GM12878 (cell line): ENCODE results near the gene TEX50. TPM values are rescaled to one million over a fixed set of nuclear protein-coding genes. Genes with fewer than 3 reads are reported as not detected.
"Not testable (repeated sequence)": the region's sequence is repeated elsewhere in the genome, so short reads cannot be mapped to it uniquely, and the experiment has no call there.

Source experiments
- ATAC-seq: fragments of 200-7000 bp; cut with Tn5 transposase; 3 replicates; pipeline ENCODE4 v1.9.1; 2020; ENCODE audit warnings: mild to moderate bottlenecking, moderate library complexity
- BruUV-seq: library from RNA; stranded (reverse); fragments of 400-500 nt; replicated peaks from 2 replicates; lab custom pipeline; 2021; lab: Mats Ljungman, UMichigan
- CTCF ChIA-PET: fragments of 300-600 bp; sonication (Branson Sonifier 250); formaldehyde crosslinking; extraction: SDS; loops from one replicate; lab custom pipeline; 2021; ENCODE audit warnings: inconsistent platforms; lab: Yijun Ruan, JAX
- POLR2A ChIA-PET: fragments of 350-600 bp; formaldehyde crosslinking; extraction: SDS; loops from one replicate; lab custom pipeline; 2021; ENCODE audit warnings: inconsistent platforms; lab: Charles Lee
- RAD21 ChIA-PET: fragments of 300-600 bp; sonication (Branson Sonifier 250); formaldehyde crosslinking; loops from one replicate; lab custom pipeline; 2023; ENCODE audit warnings: antibody characterized with exemption; ENCODE audit not compliant: unreplicated experiment; lab: Charles Lee
- SMC1A ChIA-PET: fragments of 300-600 bp; sonication (Branson Sonifier 250); formaldehyde crosslinking; loops from one replicate; lab custom pipeline; 2023; ENCODE audit not compliant: unreplicated experiment, uncharacterized antibody; lab: Charles Lee
- DNase-seq: peaks from one replicate; pipeline ENCODE4 v3.0.0-alpha.2; 2011; ENCODE audit warnings: low read depth, low spot score
- FAIRE-seq: peaks from 3 replicates; lab custom pipeline; 2011; peaks lifted over from hg19 to GRCh38; lab: Jason Lieb, UNC
- H2AFZ ChIP-seq: 2 replicates; pipeline ENCODE4 v1.6.0; 2011; ENCODE audit warnings: low read depth, low read length, control low read depth; ENCODE audit not compliant: control insufficient read depth
- H3K27ac ChIP-seq: 2 replicates; pipeline ENCODE4 v1.5.1; 2011; ENCODE audit warnings: control low read depth; ENCODE audit not compliant: control insufficient read depth, insufficient read depth
- H3K27me3 ChIP-seq, 2 experiments: replicated peaks in 1 of 2; 2 replicates each; pipeline versions ENCODE4 v1.6.0 to v1.6.1; 2011; ENCODE audit warnings: low read length in 1 of 2; ENCODE audit not compliant: control insufficient read depth in 2 of 2, insufficient read depth in 2 of 2
- H3K36me3 ChIP-seq, 2 experiments: 2 replicates each; pipeline ENCODE4 v1.5.1; 2011; ENCODE audit warnings: low read length in 1 of 2; ENCODE audit not compliant: control insufficient read depth in 2 of 2, insufficient read depth in 2 of 2
- H3K4me1 ChIP-seq: 2 replicates; pipeline ENCODE4 v1.6.1; 2011; ENCODE audit warnings: mild to moderate bottlenecking, low read length, moderate library complexity, mixed read lengths; ENCODE audit not compliant: control insufficient read depth, insufficient read depth
- H3K4me2 ChIP-seq: 2 replicates; pipeline ENCODE4 v1.6.0; 2011; ENCODE audit warnings: control low read depth; ENCODE audit not compliant: control insufficient read depth, insufficient read depth
- H3K4me3 ChIP-seq: fragments of 200-600 bp; sonication (generic); 2 replicates; pipeline ENCODE4 v1.5.1; 2016
- H3K79me2 ChIP-seq: 2 replicates; pipeline ENCODE4 v1.6.0; 2011; ENCODE audit warnings: low read length; ENCODE audit not compliant: control insufficient read depth, insufficient read depth
- H3K9ac ChIP-seq: 2 replicates; pipeline ENCODE4 v1.8.0; 2011; ENCODE audit warnings: low read length, control low read depth, mixed read lengths; ENCODE audit not compliant: control insufficient read depth, insufficient read depth
- H3K9me3 ChIP-seq: replicated peaks from 3 replicates; pipeline ENCODE4 v1.5.1; 2011; ENCODE audit warnings: mild to moderate bottlenecking, low read length; ENCODE audit not compliant: control insufficient read depth, insufficient read depth
- H4K20me1 ChIP-seq: 2 replicates; pipeline ENCODE4 v1.6.0; 2011; ENCODE audit not compliant: control insufficient read depth, insufficient read depth
- CBFB ChIP-seq: IDR thresholded peaks from 2 replicates; pipeline ENCODE4 v1.6.1; 2016; ENCODE audit warnings: antibody characterized with exemption, low read depth
- CHD2 ChIP-seq: IDR thresholded peaks from 2 replicates; pipeline ENCODE4 v1.6.1; 2011; ENCODE audit warnings: low read depth, low read length, improper control_type of control experiment, borderline replicate concordance
- ESRRA ChIP-seq: IDR thresholded peaks from 2 replicates; pipeline ENCODE4 v1.6.1; 2012; ENCODE audit warnings: mild to moderate bottlenecking, low read length, improper control_type of control experiment
- JUND ChIP-seq: IDR thresholded peaks from 2 replicates; pipeline ENCODE4 v1.6.1; 2012; ENCODE audit warnings: low read depth, mild to moderate bottlenecking, low read length, improper control_type of control experiment, moderate library complexity
- MTA3 ChIP-seq: IDR thresholded peaks from 2 replicates; pipeline ENCODE4 v1.6.1; 2012; ENCODE audit warnings: low read length, inconsistent platforms, borderline replicate concordance
- MYB ChIP-seq: fragments of 150-350 bp; IDR thresholded peaks from 2 replicates; pipeline ENCODE4 v1.6.1; 2014; ENCODE audit warnings: mild to moderate bottlenecking, low read depth, low read length, borderline replicate concordance
- NFXL1 ChIP-seq: fragments of 450-650 bp; IDR thresholded peaks from 2 replicates; pipeline ENCODE4 v1.6.1; 2017; ENCODE audit warnings: antibody characterized with exemption, mild to moderate bottlenecking, borderline replicate concordance
- NR2C2 ChIP-seq: IDR thresholded peaks from 2 replicates; pipeline ENCODE4 v1.6.1; 2011; ENCODE audit warnings: borderline replicate concordance, low read depth; ENCODE audit not compliant: control insufficient read depth, insufficient read length
- RAD51 ChIP-seq: fragments of 450-650 bp; IDR thresholded peaks from 2 replicates; pipeline ENCODE4 v1.6.1; 2016; ENCODE audit warnings: moderate library complexity, mild to moderate bottlenecking, inconsistent platforms
- RBBP5 ChIP-seq: fragments of 200-600 bp; sonication (generic); conservative IDR thresholded peaks from 2 replicates; pipeline ENCODE4 v1.6.1; 2016
- RELA ChIP-seq: fragments of 450-650 bp; IDR thresholded peaks from 2 replicates; pipeline ENCODE4 v1.8.0; 2014; ENCODE audit warnings: borderline replicate concordance; ENCODE audit not compliant: partially characterized antibody
- ZBTB11 ChIP-seq: fragments of 450-650 bp; formaldehyde crosslinking; IDR thresholded peaks from 2 replicates; pipeline ENCODE4 v1.5.0; 2022; ENCODE audit warnings: mild to moderate bottlenecking, missing genetic modification characterization
- ZNF274 ChIP-seq: IDR thresholded peaks from one replicate; pipeline ENCODE4 v1.8.0; 2011; ENCODE audit not compliant: insufficient read length, insufficient read depth
- WGBS: methylation state at CpG from one replicate; pipeline ENCODE4 v1.1.6; 2016; ENCODE audit warnings: low lambda C conversion rate; ENCODE audit not compliant: insufficient replicate concordance, insufficient coverage; ENCODE audit errors: missing lambda C conversion rate; 5-methylcytosine and 5-hydroxymethylcytosine counted together
- in situ Hi-C: fragments of 300-500 bp; cut with MboI; formaldehyde crosslinking; loops from 9 replicates; pipeline ENCODE4 v1.14.3; 2018; ENCODE audit warnings: mixed read lengths
- intact Hi-C: fragments of 100-400 bp; cut with micrococcal nuclease; formaldehyde crosslinking; loops from one replicate; pipeline ENCODE4 v1.14.2; 2022; ENCODE audit not compliant: unreplicated experiment
- polyA plus RNA-seq, 11 experiments: library from polyadenylated mRNA; depleted of rRNA in 4 of 11; unstranded in 6 of 11; stranded (reverse) in 5 of 11; fragments of >200 nt; fragmentation: Nextera tagmentation in 4 of 11; fragmentation: Illumina TruSeq in 1 of 11; extraction: Ambion mirVana in 4 of 11; extraction: Trizol in 1 of 11; gene quantifications; 1 replicate in 1 of 11; 2 replicates in 10 of 11; pipeline versions ENCODE4 v1.2.1 to v1.2.3, GENCODE V29; 2011 to 2016; ENCODE audit warnings: inconsistent platforms in 2 of 11, missing spikeins in 2 of 11, low read depth in 1 of 11
- total RNA-seq, 4 experiments: library from RNA; depleted of rRNA in 3 of 4; stranded (reverse); fragments of >200 nt in 3 of 4; fragmentation: Illumina TruSeq in 1 of 4; extraction: Trizol in 1 of 4; gene quantifications; 2 replicates each; pipeline versions ENCODE4 v1.2.1 to v1.2.3, GENCODE V29; 2013 to 2021

Gene TEX50
- total and polyA plus RNA-seq, 10 of the 15 experiments (the other 5 are each of a cell fraction or from before 2014, with no cell fraction given): not detected

GRCh38 chr1:173590557-173590956 is 44.6 kb upstream of the TEX50 start:
- no peak for ATAC-seq
- TF ChIP-seq NR2C2 (no peak), ZBTB11 (CRISPR knock-in tag) (no peak), ESRRA (no peak), RELA (no peak), NFXL1 (no peak), ZNF274 (no peak), MYB (no peak), RAD51 (no peak), CBFB (no peak), RBBP5 (no peak), CHD2 (no peak), JUND (no peak), MTA3 (no peak)
- no TSS peak for BruUV-seq
- H3K4me1 ChIP-seq: no peaks in the 10 kb centered on the region
- ChIA-PET SMC1A (interaction anchor here (0.6 to 2.7 kb wide), 2 partner anchors 9 to 1582 kb away, joined by 3 to 6 read pairs; no protein-coding TSS in a partner anchor), POLR2A (no interaction called here), RAD21 (no interaction called here), CTCF (interaction anchor here (0.9 kb wide), 1 partner anchor 14 kb away, joined by 3 read pairs; no protein-coding TSS in a partner anchor)
- no peak overlapping the region for H3K4me2 ChIP-seq
- in situ Hi-C loops: no loop called here
- H4K20me1 ChIP-seq: no peaks in the 10 kb centered on the region
- H3K4me3 ChIP-seq: no peak overlapping the region
- no peak overlapping the region for H3K27ac ChIP-seq
- H3K27me3 ChIP-seq: no peaks in the 10 kb centered on the region
- H3K36me3 ChIP-seq: no peaks in the 10 kb centered on the region
- H3K9ac ChIP-seq: no peak overlapping the region
- no peak for FAIRE-seq
- H2AFZ ChIP-seq: no peak overlapping the region
- intact Hi-C loops: no loop called here
- H3K79me2 ChIP-seq: no peaks in the 10 kb centered on the region
- 0% methylated on average over 1 of the region's 1 CpG for WGBS
- H3K9me3 ChIP-seq: no peaks in the 10 kb centered on the region; the same call in 2 of the 3 replicates
- DNase-seq: no peak

DNA sequence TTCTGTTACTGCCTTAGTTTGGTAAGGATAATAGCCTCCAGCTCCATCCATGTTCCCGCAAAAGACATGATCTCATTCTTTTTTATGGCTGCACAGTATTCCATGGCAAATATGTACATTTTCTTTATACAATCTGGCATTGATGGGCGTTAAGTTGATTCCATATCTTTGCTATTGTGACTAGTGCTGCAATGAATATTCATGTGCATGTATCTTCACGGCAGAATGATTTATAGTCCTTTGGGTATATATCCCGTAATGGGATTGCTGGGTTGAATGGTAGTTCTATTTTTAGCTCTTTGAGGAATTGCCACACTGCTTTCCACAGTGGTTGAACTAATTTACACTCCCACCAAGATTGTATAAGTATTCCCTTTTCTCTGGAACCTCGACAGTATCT is 44.0 kb upstream of the TEX50 start:
- H3K36me3 ChIP-seq, H2AFZ ChIP-seq, BruUV-seq, H3K27me3 ChIP-seq, H3K9ac ChIP-seq, ATAC-seq, H3K9me3 ChIP-seq, POLR2A ChIA-PET, H3K4me3 ChIP-seq, H3K4me1 ChIP-seq, in situ Hi-C loops, H3K4me2 ChIP-seq, FAIRE-seq, DNase-seq, intact Hi-C loops, H4K20me1 ChIP-seq, H3K79me2 ChIP-seq, H3K27ac ChIP-seq, RAD21 ChIA-PET: not testable (repeated sequence)
- ChIA-PET CTCF (interaction anchor here (0.9 kb wide), 1 partner anchor 14 kb away, joined by 3 read pairs; no protein-coding TSS in a partner anchor), SMC1A (interaction anchor here (2.7 kb wide), 1 partner anchor 9 kb away, joined by 6 read pairs; no protein-coding TSS in a partner anchor)
- 50% methylated on average over 5 of the region's 5 CpGs for WGBS
